Stimulated activated CD4-positive, alpha-beta T cell treated with anti-CD3 and anti-CD28 coated beads, Interleukin-4, amount 100 ng/mL, for 1 hour (primary cell): Measurements from ENCODE around the gene CDK19.
A peak's percentile ranks its signal among the peaks of the same experiment; 100 is the strongest.

Experiments
- DNase-seq: peaks from one replicate; pipeline ENCODE4 v3.0.0-alpha.2; 2020

Gene CDK19

DNA sequence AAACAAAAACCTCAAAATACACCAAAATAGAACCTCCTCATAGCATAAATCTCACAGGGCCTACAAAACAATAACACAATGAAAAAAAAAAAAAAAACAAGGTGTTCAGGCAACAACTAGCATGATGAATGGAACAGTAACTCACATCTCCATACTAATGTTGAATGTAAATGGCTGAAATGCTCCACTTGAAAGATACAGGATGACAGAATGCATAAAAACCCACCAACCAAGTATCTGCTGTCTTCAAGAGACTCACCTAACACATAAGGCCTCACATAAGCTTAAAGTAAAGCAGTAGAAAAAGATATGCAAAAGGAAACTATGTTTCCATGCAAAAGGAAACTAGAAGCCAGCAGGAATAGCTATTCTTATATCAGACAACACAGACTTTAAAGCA lies 121.3 kb downstream of the CDK19 start:
- no peak for DNase-seq

DNA sequence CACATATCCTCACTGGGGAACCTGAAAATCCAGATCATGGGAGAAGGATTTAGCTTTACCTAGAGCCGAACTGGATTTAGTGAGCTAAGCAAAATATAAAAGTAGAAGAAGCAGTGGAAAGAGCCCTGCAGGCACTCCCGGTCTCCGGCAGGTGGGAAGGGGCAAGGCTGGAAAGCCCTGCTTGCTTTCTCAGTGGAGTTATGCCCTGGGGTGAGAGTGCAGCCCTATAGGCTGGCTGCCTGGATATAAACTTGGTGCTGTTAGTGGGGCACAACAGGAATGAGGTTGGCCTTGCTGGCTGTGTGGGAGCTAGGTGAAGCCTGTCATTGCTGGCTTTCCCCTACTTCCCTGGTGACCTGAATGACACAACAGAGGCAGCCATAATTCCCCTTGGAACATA lies 122.0 kb downstream of the CDK19 start:
- DNase-seq, result no peak

DNA sequence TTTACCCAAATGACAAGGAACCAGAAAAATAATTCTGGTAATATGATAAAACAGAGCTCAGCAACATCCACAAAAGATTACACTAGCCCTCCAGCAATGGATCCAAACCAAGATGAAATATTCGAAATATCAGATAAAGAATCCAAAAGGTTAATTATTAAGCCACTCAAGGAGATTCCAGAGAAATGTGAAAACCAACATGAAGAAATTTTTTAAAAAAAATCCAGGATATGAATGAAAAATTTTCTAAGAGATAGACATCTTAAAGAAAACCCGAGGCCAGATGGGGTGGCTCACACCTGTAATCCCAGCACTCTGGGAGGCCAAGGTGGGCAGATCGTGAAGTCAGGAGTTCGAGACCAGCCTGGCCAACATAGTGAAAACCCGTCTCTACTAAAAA lies 124.4 kb downstream of the CDK19 start:
- DNase-seq, result no peak

DNA sequence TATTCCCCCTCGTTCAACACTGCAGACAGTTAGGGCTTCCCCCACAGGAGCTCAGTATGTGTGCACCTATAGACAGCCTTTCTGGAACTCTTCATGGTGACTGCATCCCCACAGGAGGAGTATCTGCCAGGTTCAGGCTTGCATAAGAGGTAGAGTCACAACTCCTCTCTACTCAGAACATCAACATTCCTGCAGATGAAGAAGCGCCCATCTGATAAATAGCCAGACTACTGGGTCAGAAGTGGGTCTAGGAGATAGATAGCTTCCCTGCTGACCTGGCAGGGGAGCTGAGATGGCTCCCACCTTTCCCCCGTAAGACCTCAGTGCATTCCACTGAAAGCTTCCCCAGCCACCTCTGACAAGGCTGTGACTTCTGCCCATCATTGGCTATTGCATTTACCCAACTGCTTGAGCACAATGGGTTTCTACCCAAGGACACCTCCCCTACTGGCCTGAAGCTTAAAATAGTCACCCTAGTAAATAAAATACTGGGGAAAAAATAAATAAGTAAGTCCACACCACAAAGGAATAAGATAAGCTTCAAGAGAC lies 125.1 kb downstream of the CDK19 start:
- DNase-seq, result no peak

DNA sequence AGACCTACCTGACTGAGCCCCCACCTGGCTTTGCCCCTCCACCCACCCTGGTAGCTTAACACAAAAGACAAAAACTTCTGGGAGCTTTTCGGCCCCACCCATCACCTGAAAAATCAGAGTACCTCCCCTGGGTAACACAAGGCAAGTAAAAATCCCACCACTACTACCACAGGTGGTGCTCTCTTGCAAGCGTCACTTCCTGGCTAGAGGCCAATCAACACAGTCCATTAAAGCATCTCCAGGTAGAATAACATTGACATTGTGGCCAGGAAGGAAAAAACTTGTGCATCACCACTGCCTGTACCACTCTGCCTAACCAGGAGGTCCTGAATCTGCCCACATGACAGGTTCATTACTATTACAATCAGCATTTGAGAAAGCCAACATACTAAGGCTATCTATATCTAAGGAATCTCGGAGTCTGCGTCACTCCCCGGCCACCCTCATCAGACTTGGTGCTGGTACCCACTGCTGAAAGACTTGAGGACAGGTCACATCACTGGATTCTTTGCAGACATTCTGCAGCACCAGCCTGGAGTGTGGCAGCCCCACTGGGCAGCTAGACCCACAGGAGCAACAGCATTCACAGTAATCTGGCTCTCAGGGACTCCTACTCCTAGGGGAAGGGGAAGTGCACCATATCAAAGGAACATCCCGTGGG lies 125.9 kb downstream of the CDK19 start:
- DNase-seq, result no peak

DNA sequence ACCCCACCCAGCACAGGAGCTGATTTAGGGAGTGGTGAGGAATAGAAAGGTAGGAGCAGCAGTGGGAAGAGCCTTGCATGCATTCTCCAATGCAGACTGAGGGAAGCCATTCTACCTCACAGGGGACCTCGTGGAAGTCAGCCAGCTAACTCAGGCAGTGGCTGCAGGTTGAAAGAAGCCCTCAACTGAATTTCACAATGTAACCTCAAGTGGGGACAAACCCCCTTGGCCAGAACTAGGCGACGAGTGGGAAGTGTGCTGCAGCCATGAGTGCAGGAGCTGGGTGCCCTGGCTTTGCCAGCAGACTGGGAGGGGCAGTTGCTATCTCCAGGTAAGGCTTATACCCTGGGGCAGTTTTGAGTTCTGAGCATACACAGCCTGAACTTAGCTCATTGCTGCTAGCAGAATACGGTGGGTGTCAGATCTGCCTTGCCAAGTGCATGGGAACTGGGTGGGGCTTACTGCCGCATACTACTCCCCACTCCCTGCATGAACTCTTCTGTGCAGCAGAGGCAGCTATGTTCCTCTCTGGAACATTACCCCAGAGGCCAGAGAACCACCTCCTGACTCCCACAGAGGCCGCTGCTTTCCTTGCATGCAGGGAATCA lies 126.5 kb downstream of the CDK19 start:
- no peak for DNase-seq

DNA sequence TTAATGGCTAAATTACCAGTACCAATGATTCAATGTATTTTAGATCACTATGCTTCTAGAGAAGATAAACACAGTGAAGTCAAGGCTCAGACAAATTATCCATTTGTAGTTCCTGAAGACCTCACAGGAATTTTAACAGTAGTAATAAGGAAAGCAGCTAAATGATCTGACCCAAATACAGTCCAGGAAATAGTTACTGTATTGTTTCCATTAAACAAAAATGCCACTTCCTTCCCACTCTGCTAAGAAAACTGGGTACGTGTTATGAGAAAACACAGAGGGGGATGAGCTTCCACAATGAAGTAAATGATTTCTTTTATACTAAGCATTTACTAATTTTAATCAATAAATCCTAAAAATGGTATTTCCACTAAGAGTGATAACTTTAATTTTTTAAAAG lies 127.9 kb downstream of the CDK19 start:
- DNase-seq, result no peak

DNA sequence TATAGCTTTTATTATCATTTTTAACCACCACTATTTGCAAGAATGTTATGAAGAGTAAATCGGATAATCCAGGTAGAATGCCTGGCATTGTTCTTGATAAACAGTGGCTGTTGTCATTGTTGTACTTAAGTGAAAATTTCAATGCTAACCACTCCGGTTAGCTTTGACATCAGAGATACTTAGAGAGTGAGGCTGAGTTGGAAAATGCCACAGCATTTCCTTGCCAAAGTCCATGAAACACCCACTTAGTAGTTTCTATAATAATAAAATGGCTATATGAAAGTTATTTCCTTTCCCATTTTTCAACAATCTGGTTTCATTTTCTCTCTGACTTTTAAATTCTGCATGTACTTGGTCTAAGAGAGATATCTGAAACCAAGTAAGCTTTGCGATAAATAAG lies 132.0 kb downstream of the CDK19 start:
- DNase-seq, result no peak

DNA sequence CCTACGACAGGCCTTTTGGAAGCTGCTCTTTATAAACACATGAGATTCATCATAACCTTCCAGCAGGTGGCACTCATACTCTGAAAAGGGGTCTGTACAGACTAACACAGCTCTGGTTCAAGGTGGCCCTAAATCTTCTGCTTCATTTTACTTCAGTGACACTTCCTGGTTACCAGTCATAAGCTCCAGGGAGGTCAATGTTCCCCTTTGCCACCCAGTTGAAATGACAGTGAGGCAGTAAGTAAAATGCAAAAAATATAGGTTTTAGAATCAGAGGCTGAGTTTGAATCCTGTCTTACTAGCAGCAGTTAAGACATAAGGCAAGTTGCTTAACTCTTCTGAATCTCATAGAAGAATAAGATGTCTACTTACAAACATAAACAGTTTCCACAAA lies 132.8 kb downstream of the CDK19 start:
- peak; percentile 15 for DNase-seq

DNA sequence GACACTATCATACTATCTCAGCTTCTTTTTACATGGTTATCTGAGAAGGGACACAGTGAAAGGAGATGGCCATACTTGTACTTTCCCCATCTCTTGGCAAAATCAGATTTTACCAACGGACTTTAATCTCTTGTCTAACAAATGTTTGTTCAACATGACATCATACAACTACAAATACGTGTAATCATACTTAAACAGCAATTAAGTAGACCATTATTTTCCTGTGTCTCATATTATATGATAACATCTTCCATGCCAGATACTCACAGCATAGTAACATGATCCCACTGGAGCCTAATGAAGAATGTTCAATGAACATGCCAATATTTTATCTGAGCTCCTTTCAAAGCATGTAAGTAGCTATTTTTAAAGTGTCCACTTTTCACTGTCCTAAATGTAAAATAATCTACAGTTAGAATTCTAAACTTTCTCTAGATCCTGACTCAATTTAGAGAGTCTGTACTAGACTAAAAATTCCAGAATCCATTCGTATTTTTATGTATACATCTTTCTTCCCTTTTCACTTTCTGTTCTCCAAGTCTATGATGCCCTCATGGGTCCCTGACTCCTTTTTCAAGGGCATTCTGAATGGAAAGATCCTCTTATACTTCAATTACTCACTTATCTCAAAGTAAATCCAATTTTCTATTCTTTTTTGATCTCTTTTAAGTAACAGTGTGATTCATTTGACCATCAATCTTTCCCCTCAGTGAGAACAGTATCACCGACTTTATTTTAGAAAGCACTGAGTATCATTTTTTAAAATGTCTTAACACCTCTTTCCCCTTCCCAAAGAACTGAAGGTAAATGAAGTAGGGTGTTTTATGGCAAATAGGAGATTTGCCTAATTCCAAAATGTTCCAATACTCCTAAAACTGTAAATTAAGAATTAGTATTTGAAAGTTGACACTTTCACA lies 133.5 kb downstream of the CDK19 start:
- DNase-seq, result no peak

DNA sequence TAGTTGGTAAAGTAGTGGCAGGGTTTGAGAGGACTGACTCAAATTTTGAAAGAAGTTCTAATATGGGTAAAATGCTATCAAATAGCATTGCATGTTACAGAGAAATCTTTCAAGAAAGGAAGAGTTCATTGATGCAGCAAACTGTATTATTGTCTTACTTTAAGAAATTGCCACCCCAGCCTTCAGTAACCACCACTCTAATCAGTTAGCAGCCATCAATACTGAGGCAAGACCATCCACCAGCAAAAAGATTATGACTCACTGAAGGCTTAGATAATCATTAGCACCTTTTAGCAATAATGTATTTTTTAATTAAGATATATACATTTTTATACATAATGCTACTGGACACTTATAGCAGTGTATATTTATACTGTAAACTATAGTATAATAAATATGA lies 138.9 kb downstream of the CDK19 start:
- DNase-seq, result no peak

DNA sequence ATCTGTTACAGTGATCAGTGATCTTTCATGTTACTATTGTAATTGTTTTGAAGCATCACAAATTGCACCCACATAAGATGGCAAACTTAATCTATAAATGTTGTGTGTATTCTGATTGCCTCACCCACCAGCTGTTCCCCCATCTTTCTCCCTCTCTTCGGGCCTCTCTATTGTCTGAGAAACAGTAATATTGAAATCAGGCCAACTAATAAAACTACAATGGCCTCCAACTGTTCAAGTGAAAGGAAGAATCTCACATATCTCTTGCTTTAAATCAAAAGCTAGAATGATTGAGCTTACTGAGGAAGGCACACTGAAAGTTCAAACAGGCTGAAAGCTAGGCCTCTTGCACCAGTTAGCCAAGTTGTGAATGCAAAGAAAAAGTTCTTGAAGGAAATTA lies 141.2 kb downstream of the CDK19 start:
- DNase-seq, result no peak

DNA sequence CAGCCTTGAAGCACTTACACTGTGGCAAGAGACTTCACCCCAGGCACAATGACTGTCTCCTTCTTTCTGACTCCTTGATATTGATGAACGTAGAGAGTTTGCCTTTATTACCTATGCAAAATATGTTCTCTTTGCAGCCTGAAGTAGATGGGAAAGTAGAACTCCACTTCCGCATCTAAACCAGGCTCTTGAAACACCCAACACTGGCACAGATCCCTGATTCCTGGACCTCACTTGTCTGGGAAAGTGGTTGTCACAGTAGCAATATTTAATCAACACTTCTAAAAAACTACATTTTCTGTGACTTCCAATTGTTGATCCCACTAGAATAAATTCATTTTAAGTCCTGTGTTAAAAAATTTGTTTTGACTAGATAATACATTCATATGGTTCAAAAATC lies 143.1 kb downstream of the CDK19 start:
- no peak for DNase-seq

DNA sequence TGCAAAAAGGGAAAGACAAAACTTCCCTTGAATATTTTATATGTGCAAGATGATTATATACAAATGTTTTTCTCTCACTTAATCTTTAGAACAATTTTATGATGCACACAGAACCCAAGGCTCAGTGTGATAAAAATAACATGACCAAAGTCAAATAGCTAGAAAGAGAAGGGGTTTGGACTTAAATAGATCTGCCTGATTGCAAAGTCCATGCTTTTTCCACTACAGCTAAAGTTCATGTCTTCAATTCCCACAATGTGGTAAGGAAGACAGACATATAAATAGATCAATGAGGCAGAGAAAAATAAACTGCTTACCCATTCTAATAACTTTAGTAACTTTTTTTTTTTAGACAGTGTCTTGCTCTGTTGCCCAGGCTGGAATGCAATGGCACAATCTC lies 143.8 kb downstream of the CDK19 start:
- no peak for DNase-seq

DNA sequence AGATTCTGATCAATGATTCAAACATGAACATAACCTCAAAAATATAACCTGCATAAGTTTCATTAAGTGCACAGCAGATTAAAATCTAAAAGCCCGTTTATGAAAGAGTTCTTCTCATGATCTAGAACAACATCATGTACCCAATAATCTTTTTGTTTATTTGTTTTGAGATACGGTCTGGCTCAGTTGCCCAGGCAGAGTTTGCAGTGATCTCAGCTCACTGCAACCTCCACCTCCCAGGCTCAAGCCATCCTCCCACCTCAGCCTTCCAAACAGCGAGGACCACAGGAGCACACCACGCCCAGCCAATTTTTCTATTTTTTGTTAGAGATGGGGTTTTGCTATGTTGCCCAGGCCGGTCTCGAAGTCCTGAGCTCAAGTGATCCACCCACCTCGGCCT lies 149.7 kb downstream of the CDK19 start:
- no peak for DNase-seq

DNA sequence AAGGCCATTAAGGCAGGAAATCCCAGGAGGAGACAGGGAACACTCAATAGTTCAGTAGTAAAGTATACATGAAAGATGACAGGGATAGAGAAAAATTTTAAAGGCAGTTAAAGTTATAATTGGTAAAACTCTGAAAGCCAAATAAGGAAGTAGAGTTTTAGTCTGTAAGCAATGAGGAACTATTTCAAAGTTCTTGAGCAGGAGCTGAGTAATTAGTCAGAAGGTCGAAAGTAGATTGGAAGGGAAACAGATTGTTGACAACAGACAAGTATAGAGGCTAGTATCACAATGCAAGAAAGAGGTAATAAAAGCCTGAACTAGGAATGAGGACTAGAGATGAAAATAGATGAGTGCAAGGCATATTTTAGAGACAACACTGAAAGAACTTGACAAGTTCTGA lies 150.3 kb downstream of the CDK19 start:
- DNase-seq, result no peak

DNA sequence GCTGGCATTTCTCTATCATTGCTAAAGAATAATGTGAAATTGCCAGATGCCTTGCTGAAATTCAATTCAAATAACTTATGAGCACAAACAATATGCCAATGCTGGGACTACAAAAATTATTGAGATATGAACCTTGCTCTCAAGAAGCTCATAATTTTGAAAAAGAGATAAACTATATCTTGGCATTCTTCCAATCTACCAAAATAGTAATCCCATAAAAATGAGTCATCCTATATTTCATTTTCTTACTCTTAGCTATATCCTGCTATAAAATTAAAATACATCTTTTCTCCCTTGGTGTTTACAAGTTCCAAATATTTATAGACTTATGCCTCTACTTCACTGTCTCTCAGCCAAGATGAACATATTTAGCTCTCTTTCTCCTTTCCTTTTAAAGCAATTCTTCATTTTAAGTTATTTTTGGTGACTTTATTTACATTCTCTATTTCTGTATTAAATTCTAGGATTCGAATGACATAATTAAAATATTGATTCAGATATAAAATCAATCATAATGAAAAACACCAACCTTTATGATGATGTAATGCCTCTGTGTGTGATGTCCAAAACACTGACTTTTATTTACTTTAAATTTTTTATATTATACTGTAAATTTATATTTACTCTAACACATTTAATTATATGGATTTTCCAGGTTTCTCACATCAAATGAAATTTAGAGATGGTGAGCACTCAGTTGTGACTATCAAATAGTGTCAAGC lies 152.6 kb downstream of the CDK19 start:
- no peak for DNase-seq

DNA sequence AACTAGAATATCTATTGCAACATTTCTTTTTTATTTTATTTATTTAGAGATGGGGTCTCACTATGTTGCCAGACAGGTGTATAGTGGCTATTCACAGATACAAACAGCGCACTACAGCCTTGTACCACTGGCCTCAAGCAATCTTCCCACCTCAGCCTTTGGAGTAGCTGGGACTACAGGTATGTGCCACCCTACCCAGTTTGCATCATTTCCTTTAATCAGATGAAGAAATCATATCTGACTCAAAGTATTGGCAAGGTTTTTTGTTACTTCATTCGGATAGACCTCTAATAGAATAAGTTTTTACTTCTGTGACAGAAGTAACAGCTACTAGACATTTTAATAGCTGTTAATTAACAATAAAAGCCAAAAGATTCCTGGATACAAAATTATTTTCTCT lies 153.9 kb downstream of the CDK19 start:
- no peak for DNase-seq

DNA sequence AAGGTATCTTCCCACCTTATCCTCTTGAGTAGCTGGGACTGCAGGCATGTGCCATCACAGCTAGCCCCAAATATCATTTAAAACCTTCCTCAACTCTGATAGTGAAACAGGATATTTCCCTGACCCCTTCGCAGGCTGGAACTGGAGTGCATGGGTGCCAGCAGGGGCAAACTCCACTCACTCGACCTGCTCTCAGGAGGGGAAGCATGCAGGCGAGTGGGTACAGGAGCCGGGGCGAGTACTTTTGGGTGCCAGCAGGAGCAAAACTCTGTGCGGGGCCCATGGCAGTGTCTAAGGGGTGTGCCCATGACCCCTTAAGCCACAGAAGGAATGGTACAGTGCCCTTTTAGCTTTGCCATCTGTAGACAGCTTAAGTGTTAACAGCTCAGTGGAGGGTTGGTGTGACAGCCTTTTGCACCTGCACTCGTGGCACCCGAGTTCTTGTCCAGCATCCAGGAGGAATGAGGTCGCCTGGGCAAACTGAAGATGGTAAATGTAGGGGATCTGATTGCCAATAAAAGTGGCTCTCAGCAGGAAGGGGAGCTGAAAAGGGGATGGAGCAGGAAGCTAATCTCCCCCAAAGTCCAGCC lies 155.1 kb downstream of the CDK19 start:
- DNase-seq, result no peak

DNA sequence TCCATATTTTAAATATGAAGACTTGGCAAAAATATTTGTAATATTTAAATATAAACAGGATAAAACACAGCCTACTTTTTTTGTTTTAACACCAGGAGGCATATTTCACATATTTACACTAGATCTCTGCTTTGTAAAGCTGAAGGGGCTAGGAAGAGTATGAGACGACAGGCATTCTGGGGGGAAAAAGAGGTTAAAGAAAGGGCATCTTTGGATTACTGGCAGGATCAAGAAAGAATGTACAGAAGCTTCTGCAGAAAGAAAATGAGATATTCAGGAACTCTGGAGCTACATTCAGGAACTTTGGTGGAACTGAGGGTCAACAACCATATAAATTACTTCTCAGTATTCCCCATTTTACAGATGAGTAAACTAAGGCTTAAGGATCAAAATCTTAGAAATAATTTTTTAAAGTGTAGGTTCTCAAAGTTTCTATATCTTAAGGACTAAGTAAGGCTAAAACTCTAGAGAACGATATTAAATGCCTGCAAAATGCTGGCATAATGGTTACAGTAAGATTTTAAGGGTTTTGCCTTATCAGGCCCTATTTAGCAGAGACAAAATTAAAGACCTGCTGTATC lies 156.5 kb downstream of the CDK19 start:
- DNase-seq, result no peak

DNA sequence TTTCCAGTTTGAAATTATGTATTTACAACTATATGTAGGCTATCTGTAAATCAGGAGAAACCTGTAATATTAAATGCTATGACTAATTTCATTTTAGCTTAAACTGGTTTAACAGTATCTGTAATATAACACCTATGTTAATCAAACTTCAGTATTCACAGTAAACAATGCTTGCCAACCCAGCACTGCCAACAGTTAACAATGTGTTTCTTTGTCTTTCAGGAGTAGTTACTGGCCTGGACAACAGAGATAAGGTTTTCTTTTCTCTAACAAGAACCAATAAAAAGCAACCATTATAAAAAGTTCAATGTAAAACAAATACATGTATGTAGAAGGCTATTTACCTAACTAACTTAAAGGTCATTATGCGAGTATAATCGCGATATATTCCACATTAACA lies 158.8 kb downstream of the CDK19 start:
- DNase-seq, result no peak

DNA sequence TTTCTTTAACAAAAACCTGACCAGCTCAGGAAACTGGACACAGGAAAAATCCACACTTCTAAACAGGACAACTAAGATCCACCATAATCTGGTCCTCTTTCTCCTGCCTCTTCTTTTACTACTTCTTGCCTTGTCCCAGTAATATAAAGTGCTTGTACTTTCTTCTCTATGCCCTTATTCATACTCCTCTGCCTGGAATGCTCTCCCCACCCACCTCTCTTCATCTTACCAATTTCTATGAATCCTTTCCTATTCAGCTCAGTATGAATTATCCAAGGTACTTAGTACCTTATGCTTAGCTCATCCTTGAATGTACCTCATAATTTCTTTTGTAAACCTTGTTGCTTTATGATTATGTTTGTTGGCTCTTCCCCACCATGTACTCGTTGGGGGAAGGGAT lies 159.4 kb downstream of the CDK19 start:
- DNase-seq, result no peak
